WERI-Rb-1 (cell line): ENCODE measurements around the gene PGAP6.
"Not testable (repeated sequence)": the region's sequence is repeated elsewhere in the genome, so short reads cannot be mapped to it uniquely, and the experiment has no call there.

ENCODE experiments used
- DNase-seq: peaks from one replicate; pipeline ENCODE4 v3.0.0-alpha.2; 2020
- H3K27ac ChIP-seq: fragments of 250-450 bp; sonication (Bioruptor Pico); 2 replicates; pipeline ENCODE4 v1.5.1; 2020; ENCODE audit warnings: mild to moderate bottlenecking, moderate library complexity
- H3K27me3 ChIP-seq: fragments of 250-450 bp; sonication (Bioruptor Pico); 2 replicates; pipeline ENCODE4 v1.5.1; 2021; ENCODE audit warnings: mild to moderate bottlenecking, low read depth, moderate library complexity; ENCODE audit not compliant: insufficient read depth, severe bottlenecking
- H3K36me3 ChIP-seq: fragments of 250-450 bp; sonication (Bioruptor Pico); 2 replicates; pipeline ENCODE4 v1.5.1; 2020; ENCODE audit warnings: mild to moderate bottlenecking, moderate library complexity
- H3K4me3 ChIP-seq: 2 replicates; pipeline ENCODE4 v1.5.1; 2011; ENCODE audit warnings: low read depth, mild to moderate bottlenecking, control low read depth, low read length
- H3K9me3 ChIP-seq: fragments of 250-450 bp; sonication (Bioruptor Pico); 2 replicates; pipeline ENCODE4 v1.5.1; 2021; ENCODE audit warnings: mild to moderate bottlenecking, moderate library complexity; ENCODE audit not compliant: severe bottlenecking
- CTCF ChIP-seq: IDR thresholded peaks from 2 replicates; pipeline ENCODE4 v1.5.1; 2011; ENCODE audit warnings: low read depth, mild to moderate bottlenecking, control low read depth, inconsistent platforms, low read length

PGAP6 gene

GRCh38 chr16:391885-392335 is 10.1 kb upstream of the PGAP6 start:
- Histone ChIP-seq H3K9me3 (peaks cover 4% of the 10 kb centered on the region), H3K36me3 (no peaks in the 10 kb centered on the region; the same call in 1 of the 2 replicates), H3K4me3 (no peak overlapping the region), H3K27me3 (no peaks in the 10 kb centered on the region), H3K27ac (no peak overlapping the region)
- TF ChIP-seq CTCF: peak; percentile 99
- peak; percentile 79 for DNase-seq

- Histone ChIP-seq H3K27ac (no peak overlapping the region), H3K36me3 (no peaks in the 10 kb centered on the region; the same call in 1 of the 2 replicates), H3K9me3 (peaks cover 4% of the 10 kb centered on the region), H3K27me3 (no peaks in the 10 kb centered on the region), H3K4me3 (no peak overlapping the region)
- DNase-seq: peak; percentile 48
- no peak for TF ChIP-seq CTCF
Measured at GRCh38 chr16:389352-389751, 7.6 kb upstream of the PGAP6 start.

GRCh38 chr16:387761-388666 is 6.2 kb upstream of the PGAP6 start:
- not testable (repeated sequence) for H3K36me3 ChIP-seq, H3K4me3 ChIP-seq, H3K9me3 ChIP-seq, H3K27me3 ChIP-seq, DNase-seq, H3K27ac ChIP-seq

GRCh38 chr16:386641-387156 is 4.9 kb upstream of the PGAP6 start:
- H3K27ac ChIP-seq: no peak overlapping the region
- H3K27me3 ChIP-seq: no peaks in the 10 kb centered on the region
- no peaks in the 10 kb centered on the region for H3K36me3 ChIP-seq
- no peak for DNase-seq
- no peaks in the 10 kb centered on the region for H3K9me3 ChIP-seq
- no peak for TF ChIP-seq CTCF
- no peak overlapping the region for H3K4me3 ChIP-seq

DNA sequence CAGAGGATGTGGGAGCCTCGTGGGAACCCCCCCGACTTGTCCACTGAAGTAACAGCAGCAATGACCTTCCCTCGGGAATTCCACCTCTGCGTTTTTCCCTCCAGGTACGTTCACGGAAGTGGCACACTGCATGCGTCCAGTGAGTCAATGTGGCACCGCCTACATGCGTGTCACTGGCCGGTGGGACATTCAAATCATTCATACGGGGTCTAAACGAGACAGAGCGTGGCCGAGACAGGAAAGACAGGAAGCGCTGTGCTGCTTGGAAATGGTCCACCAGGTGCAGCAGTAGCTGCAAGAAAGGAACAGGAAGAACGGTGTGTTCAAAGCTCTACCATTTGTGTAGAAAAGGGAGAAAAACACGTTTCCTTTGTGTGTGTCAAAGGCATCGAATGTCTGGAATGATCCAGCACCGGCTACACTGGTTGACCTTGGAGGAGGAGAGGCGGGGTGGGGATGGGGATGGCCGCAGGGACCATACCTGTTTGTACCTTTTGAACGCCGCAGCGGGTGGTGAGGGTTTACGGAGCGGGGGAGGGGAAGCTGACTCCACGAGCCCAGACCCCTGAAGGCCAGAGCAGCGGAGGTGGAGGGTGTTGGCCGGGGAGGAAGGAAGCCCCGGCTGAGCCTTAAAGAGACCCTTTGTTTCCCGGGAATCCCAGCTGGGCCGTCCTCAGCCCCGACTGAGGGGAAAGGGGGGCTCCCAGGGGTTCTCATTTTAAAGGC is 1.7 kb upstream of the PGAP6 start:
- peak overlapping the region; percentile 72 for H3K4me3 ChIP-seq
- H3K27me3 ChIP-seq: no peaks in the 10 kb centered on the region
- no peaks in the 10 kb centered on the region for H3K36me3 ChIP-seq
- H3K9me3 ChIP-seq: peaks cover 2% of the 10 kb centered on the region
- peak overlapping the region; percentile 59 for H3K27ac ChIP-seq
- no peak for TF ChIP-seq CTCF
- DNase-seq: no peak
